Esophagus squamous epithelium (tissue), 5 donors: Measurements from ENCODE around the gene ULK4. TPM values are rescaled to one million over a fixed set of nuclear protein-coding genes. Genes with fewer than 3 reads are reported as not detected.

Experiments used
- DNase-seq: peaks from one replicate; lab custom pipeline; 2025; lab: John Stamatoyannopoulos, UW
- H3K27ac ChIP-seq, 4 donors: fragments of 200-600 bp; sonication (generic); one replicate each; pipeline ENCODE4 v1.5.1; 2016 to 2019; ENCODE audit warnings: mild to moderate bottlenecking in 1 of 4
- H3K27me3 ChIP-seq, 4 donors: fragments of 200-600 bp; sonication (generic); 1 replicate in 3 of 4; 2 replicates in 1 of 4; pipeline versions ENCODE4 v1.5.1 to v1.6.0; 2017 to 2021; ENCODE audit warnings: antibody characterized with exemption in 1 of 4
- H3K36me3 ChIP-seq, 3 donors: fragments of 200-600 bp; sonication (generic); one replicate each; pipeline ENCODE4 v1.5.1; 2016 to 2019
- H3K4me1 ChIP-seq, 3 donors: fragments of 200-600 bp; sonication (generic); one replicate each; pipeline ENCODE4 v1.5.1; 2017 to 2019
- H3K4me3 ChIP-seq, 4 donors: fragments of 200-600 bp; sonication (generic); 1 replicate in 3 of 4; 2 replicates in 1 of 4; pipeline ENCODE4 v1.5.1; 2016 to 2019; ENCODE audit warnings: mild to moderate bottlenecking in 2 of 4, moderate library complexity in 1 of 4
- H3K9me3 ChIP-seq, 3 donors: fragments of 200-600 bp; sonication (generic); one replicate each; pipeline ENCODE4 v1.5.1; 2016 to 2019
- CTCF ChIP-seq, 6 experiments: fragments of 450-650 bp in 4 of 6; fragments of 200-600 bp in 2 of 6; sonication (generic) in 2 of 6; IDR thresholded peaks; one replicate each; pipeline ENCODE4 v1.5.1; 2016 to 2019; ENCODE audit warnings: antibody characterized with exemption in 6 of 6, mild to moderate bottlenecking in 4 of 6, moderate library complexity in 4 of 6
- POLR2A ChIP-seq, 4 donors: fragments of 450-650 bp; IDR thresholded peaks; one replicate each; pipeline ENCODE4 v1.6.1; 2017; ENCODE audit warnings: antibody characterized with exemption in 4 of 4, mild to moderate bottlenecking in 4 of 4, moderate library complexity in 3 of 4
- WGBS, 2 donors: methylation state at CpG; one replicate each; pipeline ENCODE4 v1.1.5; 2018; 5-methylcytosine and 5-hydroxymethylcytosine counted together
- intact Hi-C: fragments of 100-400 bp; cut with DNase I; formaldehyde crosslinking; loops from one replicate; pipeline ENCODE4 v1.15.0; 2022
- total RNA-seq, 4 donors: library from RNA; depleted of rRNA; stranded (reverse); fragments of >200 nt; gene quantifications; one replicate each; pipeline ENCODE4 v1.1.0, GENCODE V29; 2016
- donor health status: DM: yes; HTN: yes; CAD: no.

ULK4 gene
- total RNA-seq, 4 donors from 2014 or later, result 2.2 to 11.4 (median 7.9) TPM

- Histone ChIP-seq H3K4me3 (no peak overlapping the region), H3K4me1 (peaks cover 0 to 11% (median 6%) of the 10 kb centered on the region in 3 donors), H3K36me3 (no peaks in the 10 kb centered on the region), H3K9me3 (no peaks in the 10 kb centered on the region), H3K27ac (peak overlapping the region in 1 of 4 donors; percentile 36), H3K27me3 (no peaks in the 10 kb centered on the region)
- 41 to 43% methylated on average over 3 of the region's 3 CpGs for WGBS, 2 donors
- intact Hi-C loops, result no loop called here
- no peak for DNase-seq
- TF ChIP-seq CTCF (IDR thresholded peaks at IDR 0.05) (no peak), POLR2A (IDR thresholded peaks at IDR 0.05) (no peak)
These were observed 28.7 kb downstream of the ULK4 start for GRCh38 chr3:41933154-41933676.

DNA sequence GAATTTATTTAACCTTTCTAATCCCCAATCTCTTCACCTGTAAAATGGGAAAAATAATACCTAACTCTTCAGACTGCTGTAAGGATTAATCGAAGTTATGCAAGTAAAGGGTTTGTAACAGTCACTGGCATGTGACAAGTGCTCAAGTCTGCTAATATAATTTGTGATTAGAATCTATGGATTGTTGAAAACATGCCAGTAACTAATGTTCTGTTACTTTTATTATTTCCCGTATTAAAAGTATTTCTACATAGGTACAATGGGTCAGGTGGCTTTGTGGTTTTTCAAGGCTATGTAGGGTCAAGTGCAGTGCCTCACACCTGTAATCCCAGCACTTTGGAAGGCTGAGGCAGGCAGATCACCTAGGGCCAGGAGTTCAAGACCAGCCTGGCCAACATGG, 29.4 kb downstream of the ULK4 start:
- Histone ChIP-seq H3K36me3 (no peaks in the 10 kb centered on the region), H3K27ac (no peak overlapping the region), H3K4me3 (no peak overlapping the region), H3K27me3 (no peaks in the 10 kb centered on the region), H3K9me3 (no peaks in the 10 kb centered on the region), H3K4me1 (peaks cover 0 to 11% (median 6%) of the 10 kb centered on the region in 3 donors)
- intact Hi-C loops, result no loop called here
- TF ChIP-seq POLR2A (IDR thresholded peaks at IDR 0.05), result no peak
- no peak for TF ChIP-seq CTCF (IDR thresholded peaks at IDR 0.05)
- DNase-seq, result no peak
- WGBS, 2 donors, result 70 to 81% methylated on average over 2 of the region's 2 CpGs

- 77 to 81% methylated on average over 5 of the region's 5 CpGs for WGBS, 2 donors
These were observed 41.4 kb downstream of the ULK4 start for GRCh38 chr3:41920406-41920965.

GRCh38 chr3:41915353-41915752, 46.5 kb downstream of the ULK4 start:
- TF ChIP-seq CTCF (IDR thresholded peaks at IDR 0.05) (no peak), POLR2A (IDR thresholded peaks at IDR 0.05) (no peak)
- no peak for DNase-seq
- peaks cover 0 to 12% (median 0%) of the 10 kb centered on the region in 3 donors for H3K36me3 ChIP-seq
- H3K4me3 ChIP-seq, result no peak overlapping the region
- no peaks in the 10 kb centered on the region for H3K27me3 ChIP-seq
- 76 to 86% methylated on average over 1 of the region's 1 CpG for WGBS, 2 donors
- H3K9me3 ChIP-seq, result no peaks in the 10 kb centered on the region
- no peaks in the 10 kb centered on the region for H3K4me1 ChIP-seq
- intact Hi-C loops, result no loop called here
- H3K27ac ChIP-seq, result no peak overlapping the region

More at GRCh38 chr3:41920406-41920965, 41.4 kb downstream of the ULK4 start:
- no peaks in the 10 kb centered on the region for H3K9me3 ChIP-seq
- intact Hi-C loops, result no loop called here
- no peak overlapping the region for H3K27ac ChIP-seq
- H3K36me3 ChIP-seq, result peaks cover 0 to 5% (median 3%) of the 10 kb centered on the region in 3 donors
- DNase-seq, result no peak
- H3K4me1 ChIP-seq, result no peaks in the 10 kb centered on the region
- TF ChIP-seq CTCF (IDR thresholded peaks at IDR 0.05) (no peak), POLR2A (IDR thresholded peaks at IDR 0.05) (no peak)
- H3K4me3 ChIP-seq, result no peak overlapping the region
- no peaks in the 10 kb centered on the region for H3K27me3 ChIP-seq

GRCh38 chr3:41912280-41912679, 49.6 kb downstream of the ULK4 start:
- H3K27me3 ChIP-seq, result no peaks in the 10 kb centered on the region
- H3K4me1 ChIP-seq, result no peaks in the 10 kb centered on the region
- H3K4me3 ChIP-seq, result no peak overlapping the region
- peaks cover 0 to 21% (median 0%) of the 10 kb centered on the region in 3 donors for H3K36me3 ChIP-seq
- intact Hi-C loops, result no loop called here
- no peak for TF ChIP-seq CTCF (IDR thresholded peaks at IDR 0.05)
- TF ChIP-seq POLR2A (IDR thresholded peaks at IDR 0.05), result no peak
- DNase-seq, result no peak
- H3K9me3 ChIP-seq, result no peaks in the 10 kb centered on the region
- WGBS, 2 donors, result 85 to 93% methylated on average over 1 of the region's 1 CpG
- no peak overlapping the region for H3K27ac ChIP-seq
